ENCODE data around the gene FHAD1.

DNA sequence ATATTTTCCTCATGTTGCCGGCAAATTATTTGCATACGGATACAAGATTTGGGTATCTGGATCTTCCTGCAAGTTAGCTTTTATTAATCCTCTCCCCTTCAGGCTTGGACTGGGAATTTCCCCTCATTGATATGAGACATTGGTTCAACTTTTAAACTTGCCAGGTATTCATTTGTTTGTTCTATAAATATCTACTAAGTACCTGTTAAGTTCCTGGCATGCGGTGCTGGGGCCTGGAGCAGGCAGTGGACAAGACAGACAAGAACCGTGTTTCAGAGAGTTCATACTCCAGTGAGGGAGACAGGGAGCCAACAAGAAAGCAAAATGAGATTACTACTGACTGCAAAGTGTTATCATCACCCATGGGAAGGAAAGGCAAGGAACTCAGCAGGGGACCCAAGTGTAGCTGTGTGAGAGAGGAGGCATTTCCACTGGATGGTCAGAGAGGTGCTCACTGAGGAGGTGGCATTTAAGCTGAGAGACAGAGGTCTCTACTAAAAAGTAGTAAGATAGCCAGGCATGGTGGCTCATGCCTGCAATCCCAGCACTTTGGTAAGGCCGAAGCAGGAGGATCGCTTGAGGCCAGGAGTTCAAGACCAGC, 39.1 kb upstream of the FHAD1 start:
- no peak for TF ChIP-seq ARNTL (CRISPR knock-in tag; IDR thresholded peaks at IDR 0.05; ENCODE audit: borderline replicate concordance, low read depth)
- no peak for TF ChIP-seq ZFP30 (CRISPR knock-in tag; IDR thresholded peaks at IDR 0.05)
- TF ChIP-seq RARB (CRISPR knock-in tag; IDR thresholded peaks at IDR 0.05): no peak
- TF ChIP-seq GLIS3 (CRISPR knock-in tag; IDR thresholded peaks at IDR 0.05): no peak
- TF ChIP-seq ZC3H10 (CRISPR knock-in tag; IDR thresholded peaks at IDR 0.05): no peak
- no peak for TF ChIP-seq ZNF70 (CRISPR knock-in tag; IDR thresholded peaks at IDR 0.05)
- TF ChIP-seq, protein P1, sequence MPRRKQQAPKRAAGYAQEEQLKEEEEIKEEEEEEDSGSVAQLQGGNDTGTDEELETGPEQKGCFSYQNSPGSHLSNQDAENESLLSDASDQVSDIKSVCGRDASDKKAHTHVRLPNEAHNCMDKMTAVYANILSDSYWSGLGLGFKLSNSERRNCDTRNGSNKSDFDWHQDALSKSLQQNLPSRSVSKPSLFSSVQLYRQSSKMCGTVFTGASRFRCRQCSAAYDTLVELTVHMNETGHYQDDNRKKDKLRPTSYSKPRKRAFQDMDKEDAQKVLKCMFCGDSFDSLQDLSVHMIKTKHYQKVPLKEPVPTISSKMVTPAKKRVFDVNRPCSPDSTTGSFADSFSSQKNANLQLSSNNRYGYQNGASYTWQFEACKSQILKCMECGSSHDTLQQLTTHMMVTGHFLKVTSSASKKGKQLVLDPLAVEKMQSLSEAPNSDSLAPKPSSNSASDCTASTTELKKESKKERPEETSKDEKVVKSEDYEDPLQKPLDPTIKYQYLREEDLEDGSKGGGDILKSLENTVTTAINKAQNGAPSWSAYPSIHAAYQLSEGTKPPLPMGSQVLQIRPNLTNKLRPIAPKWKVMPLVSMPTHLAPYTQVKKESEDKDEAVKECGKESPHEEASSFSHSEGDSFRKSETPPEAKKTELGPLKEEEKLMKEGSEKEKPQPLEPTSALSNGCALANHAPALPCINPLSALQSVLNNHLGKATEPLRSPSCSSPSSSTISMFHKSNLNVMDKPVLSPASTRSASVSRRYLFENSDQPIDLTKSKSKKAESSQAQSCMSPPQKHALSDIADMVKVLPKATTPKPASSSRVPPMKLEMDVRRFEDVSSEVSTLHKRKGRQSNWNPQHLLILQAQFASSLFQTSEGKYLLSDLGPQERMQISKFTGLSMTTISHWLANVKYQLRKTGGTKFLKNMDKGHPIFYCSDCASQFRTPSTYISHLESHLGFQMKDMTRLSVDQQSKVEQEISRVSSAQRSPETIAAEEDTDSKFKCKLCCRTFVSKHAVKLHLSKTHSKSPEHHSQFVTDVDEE (CRISPR knock-in tag; IDR thresholded peaks at IDR 0.05): no peak
- TF ChIP-seq, protein P2, sequence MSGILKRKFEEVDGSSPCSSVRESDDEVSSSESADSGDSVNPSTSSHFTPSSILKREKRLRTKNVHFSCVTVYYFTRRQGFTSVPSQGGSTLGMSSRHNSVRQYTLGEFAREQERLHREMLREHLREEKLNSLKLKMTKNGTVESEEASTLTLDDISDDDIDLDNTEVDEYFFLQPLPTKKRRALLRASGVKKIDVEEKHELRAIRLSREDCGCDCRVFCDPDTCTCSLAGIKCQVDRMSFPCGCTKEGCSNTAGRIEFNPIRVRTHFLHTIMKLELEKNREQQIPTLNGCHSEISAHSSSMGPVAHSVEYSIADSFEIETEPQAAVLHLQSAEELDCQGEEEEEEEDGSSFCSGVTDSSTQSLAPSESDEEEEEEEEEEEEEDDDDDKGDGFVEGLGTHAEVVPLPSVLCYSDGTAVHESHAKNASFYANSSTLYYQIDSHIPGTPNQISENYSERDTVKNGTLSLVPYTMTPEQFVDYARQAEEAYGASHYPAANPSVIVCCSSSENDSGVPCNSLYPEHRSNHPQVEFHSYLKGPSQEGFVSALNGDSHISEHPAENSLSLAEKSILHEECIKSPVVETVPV (CRISPR knock-in tag; IDR thresholded peaks at IDR 0.05): no peak
- TF ChIP-seq, protein P3, sequence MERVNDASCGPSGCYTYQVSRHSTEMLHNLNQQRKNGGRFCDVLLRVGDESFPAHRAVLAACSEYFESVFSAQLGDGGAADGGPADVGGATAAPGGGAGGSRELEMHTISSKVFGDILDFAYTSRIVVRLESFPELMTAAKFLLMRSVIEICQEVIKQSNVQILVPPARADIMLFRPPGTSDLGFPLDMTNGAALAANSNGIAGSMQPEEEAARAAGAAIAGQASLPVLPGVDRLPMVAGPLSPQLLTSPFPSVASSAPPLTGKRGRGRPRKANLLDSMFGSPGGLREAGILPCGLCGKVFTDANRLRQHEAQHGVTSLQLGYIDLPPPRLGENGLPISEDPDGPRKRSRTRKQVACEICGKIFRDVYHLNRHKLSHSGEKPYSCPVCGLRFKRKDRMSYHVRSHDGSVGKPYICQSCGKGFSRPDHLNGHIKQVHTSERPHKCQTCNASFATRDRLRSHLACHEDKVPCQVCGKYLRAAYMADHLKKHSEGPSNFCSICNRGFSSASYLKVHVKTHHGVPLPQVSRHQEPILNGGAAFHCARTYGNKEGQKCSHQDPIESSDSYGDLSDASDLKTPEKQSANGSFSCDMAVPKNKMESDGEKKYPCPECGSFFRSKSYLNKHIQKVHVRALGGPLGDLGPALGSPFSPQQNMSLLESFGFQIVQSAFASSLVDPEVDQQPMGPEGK (CRISPR knock-in tag; IDR thresholded peaks at IDR 0.05; ENCODE audit: borderline replicate concordance): no peak
- no peak for TF ChIP-seq TOX (CRISPR knock-in tag; IDR thresholded peaks at IDR 0.05; ENCODE audit: borderline replicate concordance)
- TF ChIP-seq PPARA (CRISPR knock-in tag; IDR thresholded peaks at IDR 0.05; ENCODE audit: borderline replicate concordance): no peak

Measured in SK-N-SH treated with all-trans-retinoic acid at 6 μM for 48 hours (cell line).